Astrocyte of the hippocampus (primary cell): ENCODE results near the gene DMXL1.

Experiments used
- DNase-seq: peaks from one replicate; pipeline ENCODE4 v3.0.0; 2011; ENCODE audit warnings: low read depth, low spot score

DMXL1 gene

GRCh38 chr5:119290161-119290569, 219.3 kb downstream of the DMXL1 start:
- no peak for DNase-seq

DNA sequence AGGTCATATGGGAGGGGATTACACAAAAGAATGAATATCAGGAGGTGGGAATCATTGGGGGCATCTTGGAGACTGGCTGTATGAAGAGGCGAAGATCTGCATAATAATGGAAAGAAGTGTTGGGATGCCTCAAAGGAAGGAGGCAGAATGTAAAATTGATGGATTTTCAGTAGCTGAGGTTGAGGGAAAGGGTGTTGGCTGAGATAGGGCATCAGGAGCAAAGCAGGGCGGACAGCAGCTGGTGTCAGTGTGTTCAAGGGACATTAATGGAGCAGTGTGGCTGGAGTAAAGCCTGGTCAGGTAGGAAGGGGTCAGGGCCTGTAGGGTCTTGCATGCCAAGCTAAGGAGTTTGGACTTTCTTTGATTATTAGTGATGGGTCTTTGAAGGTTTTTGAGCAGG, 219.7 kb downstream of the DMXL1 start:
- no peak for DNase-seq

DNA sequence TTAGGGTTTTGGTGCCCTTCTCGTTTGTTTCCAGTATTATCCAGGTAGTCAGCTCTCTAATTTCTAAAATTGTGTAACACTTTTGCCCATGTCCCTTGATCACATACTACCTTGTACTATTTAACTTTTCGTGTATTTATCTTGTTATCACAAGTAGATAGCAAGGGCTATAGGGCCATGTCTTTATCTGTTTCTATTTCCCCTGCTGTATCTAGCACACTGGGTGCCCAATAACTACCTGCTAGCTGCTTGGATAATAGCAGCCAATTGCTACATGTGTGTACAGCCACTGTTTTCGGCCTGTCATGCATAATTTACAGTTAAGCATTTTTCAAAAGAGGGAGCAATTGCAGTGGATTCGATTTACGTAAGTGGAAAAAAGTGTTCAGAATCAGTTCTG, 220.2 kb downstream of the DMXL1 start:
- no peak for DNase-seq

- DNase-seq = no peak
These were observed 221.0 kb downstream of the DMXL1 start for GRCh38 chr5:119291877-119292276.

- no peak for DNase-seq
These were observed 222.0 kb downstream of the DMXL1 start for GRCh38 chr5:119292701-119293515.

DNA sequence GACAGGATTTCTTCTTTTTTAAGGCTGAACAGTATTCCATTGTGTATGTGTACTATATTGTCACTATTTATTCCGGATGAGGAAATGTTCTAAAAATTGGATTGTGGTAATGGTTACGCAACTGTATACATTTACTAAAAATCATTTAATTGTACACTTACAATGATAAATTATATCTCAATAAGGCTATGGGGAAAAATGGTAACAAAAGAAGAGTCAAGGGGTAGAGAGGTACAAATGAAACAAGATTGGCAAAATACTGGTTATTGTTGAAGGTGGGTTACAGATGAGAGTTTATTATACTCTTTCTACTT, 222.6 kb downstream of the DMXL1 start:
- DNase-seq = no peak
